GM12878 (cell line): ENCODE measurements around the gene RCOR2. TPM values are rescaled to one million over a fixed set of nuclear protein-coding genes. Genes with fewer than 3 reads are reported as not detected.

Experiments used
- ATF3 ChIP-seq: IDR thresholded peaks from 2 replicates; pipeline ENCODE4 v1.6.1; 2011; ENCODE audit warnings: low read depth, mild to moderate bottlenecking, low read length, moderate library complexity, borderline replicate concordance; ENCODE audit errors: extremely low read depth
- BCL3 ChIP-seq: IDR thresholded peaks from 2 replicates; pipeline ENCODE4 v1.6.1; 2011; ENCODE audit warnings: borderline replicate concordance, low read depth, mild to moderate bottlenecking, moderate library complexity, low read length; ENCODE audit not compliant: insufficient read depth, poor library complexity, severe bottlenecking
- DPF2 ChIP-seq: fragments of 450-650 bp; IDR thresholded peaks from 2 replicates; pipeline ENCODE4 v1.6.1; 2017; ENCODE audit warnings: mild to moderate bottlenecking
- E2F8 ChIP-seq: fragments of 450-650 bp; IDR thresholded peaks from 2 replicates; pipeline ENCODE4 v1.6.1; 2018; ENCODE audit warnings: mild to moderate bottlenecking, low read depth, moderate library complexity; ENCODE audit not compliant: partially characterized antibody
- EGR1 ChIP-seq, 2 experiments: IDR thresholded peaks; 1 replicate in 1 of 2; 2 replicates in 1 of 2; pipeline ENCODE4 v1.6.1; 2011 to 2012; ENCODE audit warnings: low read depth in 2 of 2, low read length in 2 of 2, borderline replicate concordance in 1 of 2, mild to moderate bottlenecking in 1 of 2, moderate library complexity in 1 of 2
- ETV6 ChIP-seq, 2 experiments: fragments of 450-650 bp in 1 of 2; IDR thresholded peaks in 1 of 2; conservative IDR thresholded peaks in 1 of 2; 2 replicates each; pipeline ENCODE4 v1.6.1; 2014; ENCODE audit warnings: antibody characterized with exemption in 1 of 2, borderline replicate concordance in 1 of 2, low read depth in 1 of 2, mild to moderate bottlenecking in 1 of 2, moderate library complexity in 1 of 2
- IKZF2 ChIP-seq, 2 experiments: fragments of 450-650 bp; IDR thresholded peaks; 2 replicates each; pipeline ENCODE4 v1.6.1; 2017; ENCODE audit warnings: mild to moderate bottlenecking in 2 of 2, moderate library complexity in 2 of 2
- POLR2AphosphoS5 ChIP-seq: IDR thresholded peaks from 2 replicates; pipeline ENCODE4 v1.6.1; 2011; ENCODE audit warnings: mild to moderate bottlenecking, low read length, inconsistent platforms
- SUPT20H ChIP-seq: IDR thresholded peaks from 2 replicates; pipeline ENCODE4 v1.6.1; 2011; ENCODE audit warnings: low read depth, mild to moderate bottlenecking, low read length, moderate library complexity, borderline replicate concordance; ENCODE audit not compliant: control insufficient read depth
- USF1 ChIP-seq: IDR thresholded peaks from 2 replicates; pipeline ENCODE4 v1.6.1; 2011; ENCODE audit warnings: borderline replicate concordance, low read depth, mild to moderate bottlenecking, moderate library complexity, mixed read lengths, low read length; ENCODE audit not compliant: insufficient read depth; ENCODE audit errors: extremely low read length
- WRNIP1 ChIP-seq: IDR thresholded peaks from 2 replicates; pipeline ENCODE4 v1.6.1; 2011; ENCODE audit warnings: low read depth, low read length, improper control_type of control experiment, borderline replicate concordance
- ZNF592 ChIP-seq: fragments of 450-650 bp; IDR thresholded peaks from 2 replicates; pipeline ENCODE4 v1.6.1; 2017; ENCODE audit warnings: mild to moderate bottlenecking, moderate library complexity
- ZSCAN29 ChIP-seq: fragments of 450-650 bp; IDR thresholded peaks from 2 replicates; pipeline ENCODE4 v1.6.1; 2017; ENCODE audit warnings: mild to moderate bottlenecking, moderate library complexity
- polyA plus RNA-seq, 11 experiments: library from polyadenylated mRNA; depleted of rRNA in 4 of 11; unstranded in 6 of 11; stranded (reverse) in 5 of 11; fragments of >200 nt; fragmentation: Nextera tagmentation in 4 of 11; fragmentation: Illumina TruSeq in 1 of 11; extraction: Ambion mirVana in 4 of 11; extraction: Trizol in 1 of 11; gene quantifications; 1 replicate in 1 of 11; 2 replicates in 10 of 11; pipeline versions ENCODE4 v1.2.1 to v1.2.3, GENCODE V29; 2011 to 2016; ENCODE audit warnings: inconsistent platforms in 2 of 11, missing spikeins in 2 of 11, low read depth in 1 of 11
- total RNA-seq, 4 experiments: library from RNA; depleted of rRNA in 3 of 4; stranded (reverse); fragments of >200 nt in 3 of 4; fragmentation: Illumina TruSeq in 1 of 4; extraction: Trizol in 1 of 4; gene quantifications; 2 replicates each; pipeline versions ENCODE4 v1.2.1 to v1.2.3, GENCODE V29; 2013 to 2021

Gene RCOR2
- total and polyA plus RNA-seq, 10 of the 15 experiments (the other 5 are each of a cell fraction or from before 2014, with no cell fraction given): 0.06 to 0.32 (median 0.17) TPM; not detected in 5

- TF ChIP-seq ZNF592 (no peak), WRNIP1 (0 out of 2 replicates have a peak, but pooled peaks have one; percentile 36), SUPT20H (no peak), ZSCAN29 (no peak), USF1 (no peak), EGR1 (IDR thresholded peaks at IDR 0.05; ENCODE audit: borderline replicate concordance in 1 of 2, low read depth in 2 of 2, low read length in 2 of 2) (no peak), E2F8 (no peak), POLR2AphosphoS5 (peak; percentile 68), ETV6 (conservative IDR thresholded peaks at IDR 0.05 in 1 of 2, IDR thresholded peaks at IDR 0.05 in 1 of 2; ENCODE audit: borderline replicate concordance in 1 of 2, low read depth in 1 of 2) (peak in 1 of 2 experiments; percentile 35; a peak in 1 of 4 replicates), IKZF2 (IDR thresholded peaks at IDR 0.05) (peak in 1 of 2 experiments; percentile 62; a peak in 2 of 4 replicates), DPF2 (0 out of 2 replicates have a peak, but pooled peaks have one; percentile 64), ATF3 (no peak), BCL3 (no peak)
Measured at GRCh38 chr11:63951779-63952536, 35.0 kb upstream of the RCOR2 start (continued).
